GM20000 (cell line): ENCODE data around the gene ABR.

Experiments
- DNase-seq: peaks from one replicate; pipeline ENCODE4 v3.0.0; 2012; ENCODE audit warnings: low spot score
- CTCF ChIP-seq: IDR thresholded peaks from 2 replicates; pipeline ENCODE4 v1.5.1; 2012; ENCODE audit warnings: mild to moderate bottlenecking, control low read depth; ENCODE audit errors: extremely low read depth, missing control alignments

ABR gene

GRCh38 chr17:1025733-1026598, 153.8 kb downstream of the ABR start:
- DNase-seq: no peak
- no peak for TF ChIP-seq CTCF

- TF ChIP-seq CTCF: no peak
- no peak for DNase-seq
These were observed 155.7 kb downstream of the ABR start for GRCh38 chr17:1024076-1024475.

GRCh38 chr17:1022278-1023024, 157.3 kb downstream of the ABR start:
- DNase-seq: no peak
- no peak for TF ChIP-seq CTCF

GRCh38 chr17:1021147-1021546, 158.6 kb downstream of the ABR start:
- DNase-seq: no peak
- TF ChIP-seq CTCF: no peak

- no peak for DNase-seq
- no peak for TF ChIP-seq CTCF
These were observed 160.3 kb downstream of the ABR start for GRCh38 chr17:1019451-1019850.

GRCh38 chr17:1018547-1018946, 161.2 kb downstream of the ABR start:
- DNase-seq: no peak
- no peak for TF ChIP-seq CTCF

GRCh38 chr17:1013729-1014090, 166.1 kb downstream of the ABR start:
- no peak for DNase-seq
- TF ChIP-seq CTCF: no peak
